HG03457 (cell line): Measurements from ENCODE around the gene PKHD1.

ENCODE experiments used
- ATAC-seq: cut with Tn5 transposase; IDR thresholded peaks from one replicate; pipeline ENCODE4 v1.9.1; 2021; ENCODE audit warnings: moderate number of reproducible peaks; ENCODE audit not compliant: unreplicated experiment

PKHD1 gene

DNA sequence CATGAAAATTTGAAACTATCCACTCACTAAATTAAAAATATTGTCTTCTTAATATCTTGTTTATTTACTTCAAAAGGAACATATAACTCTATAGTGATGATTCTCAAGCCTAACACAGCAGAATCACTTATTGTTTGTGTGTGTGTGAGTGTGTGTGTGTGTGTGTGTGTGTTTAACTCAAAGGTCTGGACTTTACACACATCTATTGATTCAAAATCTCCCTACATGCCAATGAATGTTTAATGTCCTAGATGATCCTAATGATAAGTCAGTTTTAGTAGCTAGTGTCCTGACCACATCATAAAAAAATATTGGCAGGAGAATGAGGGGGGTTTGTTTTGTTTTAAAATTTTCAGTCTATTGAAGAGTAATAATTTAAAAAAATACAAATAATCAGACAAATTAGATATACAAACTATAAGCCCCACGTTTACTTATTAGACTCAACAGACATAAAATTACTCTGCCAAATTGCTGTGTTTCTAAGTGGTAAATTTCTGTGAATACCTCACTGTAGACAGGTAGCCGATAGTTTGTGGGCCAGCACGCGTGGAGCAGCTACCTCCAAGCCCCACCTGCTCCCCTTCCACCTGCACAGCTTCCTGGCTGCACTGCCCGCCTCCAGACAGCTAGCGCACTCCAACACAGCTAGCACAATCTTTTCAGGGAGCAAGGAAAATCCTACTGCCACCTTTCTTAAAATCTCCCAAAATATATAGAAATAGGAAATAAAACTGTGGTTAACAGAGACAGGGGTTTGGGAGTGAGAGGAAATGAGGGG lies 349.6 kb downstream of the PKHD1 start:
- no peak for ATAC-seq

DNA sequence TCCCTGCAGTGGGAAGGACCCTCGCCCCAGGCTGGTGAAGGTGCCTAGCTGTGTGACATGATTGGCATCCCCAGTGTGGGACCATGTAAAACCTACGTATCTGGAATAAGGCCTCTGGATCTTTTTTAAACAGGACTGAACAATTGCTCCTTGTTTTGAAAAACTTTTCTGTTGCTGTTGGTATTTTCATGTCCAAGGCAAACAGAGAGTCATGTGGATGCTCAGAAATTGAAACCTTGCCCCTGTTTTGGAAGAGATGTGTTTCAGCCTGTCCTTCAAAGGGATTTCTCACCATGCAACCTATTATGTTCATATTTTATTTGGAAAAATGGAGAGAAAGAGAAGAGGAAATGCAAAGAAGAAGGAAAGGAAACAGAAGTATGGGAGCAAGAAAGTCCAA lies 362.3 kb downstream of the PKHD1 start:
- no peak for ATAC-seq

DNA sequence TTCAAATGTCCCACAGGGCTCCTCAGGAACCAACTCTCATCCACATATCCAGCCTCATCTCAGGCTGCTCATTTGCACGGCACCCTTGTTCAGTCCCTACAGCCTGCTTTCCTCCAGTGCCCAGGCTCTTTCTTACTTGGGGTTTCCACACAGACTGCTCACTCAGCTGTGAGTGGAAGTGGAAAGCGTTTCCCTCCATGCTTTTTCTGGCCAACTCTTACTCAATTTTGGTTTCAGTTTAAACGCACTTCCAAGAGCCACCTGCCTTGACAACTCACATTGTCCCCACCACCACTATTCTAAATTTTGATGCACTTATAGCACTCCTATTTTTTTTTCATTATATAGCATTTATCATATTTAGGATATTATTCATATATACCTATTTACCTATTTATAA lies 367.1 kb downstream of the PKHD1 start:
- ATAC-seq: no peak

DNA sequence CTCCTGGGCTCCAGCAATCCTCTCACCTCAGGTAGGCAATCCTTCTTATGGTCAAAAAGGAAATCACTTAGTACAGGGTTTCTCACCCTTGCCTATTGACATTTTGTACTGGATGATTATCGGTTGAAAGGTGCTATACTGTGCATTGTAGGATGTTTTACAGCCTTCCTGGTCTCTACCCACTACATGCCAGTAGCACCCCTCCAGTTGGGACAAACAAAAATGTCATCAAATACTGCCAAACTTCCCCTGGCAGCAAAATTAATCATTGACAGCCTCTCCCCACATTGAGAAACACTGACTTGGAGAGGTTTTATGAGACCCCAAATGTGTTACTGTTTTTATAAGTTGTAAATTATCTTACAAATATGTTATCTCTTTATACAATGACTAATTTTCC lies 368.1 kb downstream of the PKHD1 start:
- no peak for ATAC-seq

DNA sequence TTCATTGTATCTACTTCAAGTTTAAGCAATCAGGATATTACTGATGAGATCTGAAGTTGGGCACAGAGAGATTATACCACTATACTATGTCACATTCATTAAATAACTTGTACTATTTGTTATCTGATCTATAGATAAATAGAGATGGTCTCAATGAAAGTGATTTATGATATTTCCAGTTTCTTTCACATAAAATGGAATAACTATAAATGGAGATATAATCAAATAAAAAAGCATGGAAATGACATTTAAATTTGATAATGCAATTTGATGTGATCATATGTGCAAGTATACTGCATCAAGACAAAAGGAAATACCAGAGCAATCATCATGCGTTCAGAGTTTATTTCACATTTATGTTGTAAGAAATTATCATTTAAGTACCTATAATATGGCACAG lies 368.9 kb downstream of the PKHD1 start:
- no peak for ATAC-seq

DNA sequence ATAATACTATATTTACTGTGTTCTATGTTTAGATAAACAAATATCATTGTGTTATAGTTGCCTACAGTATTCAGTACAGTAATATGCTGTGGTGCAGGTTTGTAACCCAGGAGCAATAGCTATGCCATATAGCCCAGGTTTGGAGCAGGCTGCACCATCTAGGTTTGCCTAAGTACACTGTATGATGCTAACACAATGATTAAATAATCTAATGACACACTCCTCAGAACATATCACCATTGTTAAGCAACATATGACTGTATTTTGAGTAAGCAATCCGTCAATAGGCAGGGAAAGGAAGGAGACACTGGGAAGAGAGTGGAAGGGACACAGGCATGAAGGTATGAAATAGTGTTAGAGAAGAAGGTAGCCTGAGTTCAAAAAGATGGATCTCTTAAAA lies 369.9 kb downstream of the PKHD1 start:
- no peak for ATAC-seq

DNA sequence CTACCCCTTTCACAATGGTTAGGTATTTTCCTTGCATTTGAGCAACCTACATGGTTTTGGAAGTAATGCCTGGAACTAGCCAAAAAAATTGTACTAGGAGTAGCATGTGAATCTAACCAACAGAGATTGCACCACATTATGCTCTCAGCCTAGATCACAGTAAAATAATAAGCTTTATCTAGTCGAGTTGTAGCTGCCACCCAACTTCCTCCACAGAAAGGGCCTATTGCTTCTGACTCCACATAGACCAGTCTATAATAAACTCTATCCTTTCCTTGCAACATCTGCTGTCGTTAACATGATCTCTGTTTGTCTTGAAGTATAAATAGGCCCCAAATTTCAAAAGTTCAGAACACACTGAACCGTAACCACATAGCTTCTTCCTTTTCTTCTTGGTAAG lies 375.5 kb downstream of the PKHD1 start:
- no peak for ATAC-seq

DNA sequence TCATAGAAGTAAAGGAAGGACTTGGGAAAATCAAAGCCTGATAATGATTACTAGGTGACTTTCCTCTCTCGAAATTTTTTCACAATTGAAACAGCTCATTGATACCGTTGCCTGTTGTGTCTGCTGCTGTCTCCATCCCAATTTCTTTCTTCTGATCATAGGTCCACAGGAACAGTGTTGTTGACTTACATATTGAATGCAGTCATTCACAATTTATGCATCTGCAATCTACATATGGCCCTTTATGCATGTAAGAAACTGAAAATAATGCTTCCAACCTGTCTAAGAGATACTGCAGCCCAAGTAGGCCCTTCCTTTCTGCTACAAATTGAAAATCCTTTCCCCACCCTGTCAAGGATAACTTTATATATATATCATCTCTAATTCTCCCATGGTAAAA lies 381.3 kb downstream of the PKHD1 start:
- no peak for ATAC-seq

DNA sequence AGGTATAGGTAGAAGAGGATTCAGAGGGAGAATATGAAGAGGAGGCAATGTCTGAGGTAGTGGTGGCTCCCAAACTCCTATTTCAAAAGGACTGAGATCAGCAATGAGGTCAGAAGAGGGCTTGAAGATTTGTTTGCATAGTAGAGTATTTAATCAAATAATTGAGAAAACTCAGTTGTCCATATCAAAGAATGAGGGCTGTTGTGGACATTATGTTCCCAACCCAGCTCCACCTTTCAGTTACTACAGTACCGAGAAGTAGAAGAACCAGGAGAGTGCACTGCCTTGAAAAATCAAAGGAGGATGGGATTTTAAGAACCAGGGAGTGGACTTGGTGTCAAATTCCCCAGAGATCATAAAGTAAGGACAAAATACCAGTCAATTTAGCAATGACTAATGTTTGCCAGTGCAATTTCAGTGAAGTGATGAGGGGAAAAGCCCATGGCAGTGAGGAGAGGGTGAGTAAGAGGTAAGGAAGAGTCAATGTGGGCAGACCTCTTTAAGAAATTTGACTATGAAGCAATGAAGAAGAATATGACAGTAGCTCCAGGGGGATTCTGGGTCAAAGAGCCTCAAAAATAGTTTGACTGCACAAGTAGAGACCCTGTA lies 382.4 kb downstream of the PKHD1 start:
- ATAC-seq: no peak

DNA sequence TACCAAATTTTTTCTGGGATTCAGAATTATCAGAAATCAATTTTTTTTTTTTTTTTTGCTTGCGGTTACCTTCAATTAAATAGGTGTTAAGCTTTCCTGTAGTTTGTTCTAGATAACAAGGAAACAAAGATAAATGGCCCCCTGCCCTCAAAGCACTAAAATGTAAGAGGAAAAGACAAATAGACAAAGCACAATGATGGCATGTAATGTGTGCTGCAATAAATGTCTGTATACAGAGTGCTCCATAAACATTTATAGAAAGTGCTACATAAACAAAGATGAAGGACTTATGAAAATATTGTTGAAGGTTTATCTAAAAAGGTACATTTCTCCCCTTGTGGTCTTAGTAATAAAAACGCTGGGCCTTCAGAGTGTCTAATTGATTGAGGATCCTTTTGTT lies 384.6 kb downstream of the PKHD1 start:
- no peak for ATAC-seq

DNA sequence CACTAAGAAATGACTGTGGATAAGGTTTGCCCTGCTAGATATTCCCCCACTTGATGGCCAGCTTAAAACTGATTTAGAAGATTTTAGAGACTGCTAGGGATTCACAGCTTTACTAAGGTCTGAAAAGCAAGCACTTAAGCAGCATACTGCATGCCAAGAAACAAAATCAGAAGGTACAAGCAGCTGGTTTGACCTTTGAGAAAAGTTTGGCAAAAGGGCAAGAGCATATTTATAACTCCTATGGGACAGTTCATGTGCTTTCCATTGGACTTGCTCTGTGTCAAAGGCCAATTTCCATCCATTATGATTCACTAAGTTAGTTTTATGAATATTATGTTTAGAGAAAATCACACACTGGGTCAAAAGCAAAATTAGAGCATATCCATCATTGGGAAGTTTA lies 402.8 kb downstream of the PKHD1 start:
- ATAC-seq: no peak

DNA sequence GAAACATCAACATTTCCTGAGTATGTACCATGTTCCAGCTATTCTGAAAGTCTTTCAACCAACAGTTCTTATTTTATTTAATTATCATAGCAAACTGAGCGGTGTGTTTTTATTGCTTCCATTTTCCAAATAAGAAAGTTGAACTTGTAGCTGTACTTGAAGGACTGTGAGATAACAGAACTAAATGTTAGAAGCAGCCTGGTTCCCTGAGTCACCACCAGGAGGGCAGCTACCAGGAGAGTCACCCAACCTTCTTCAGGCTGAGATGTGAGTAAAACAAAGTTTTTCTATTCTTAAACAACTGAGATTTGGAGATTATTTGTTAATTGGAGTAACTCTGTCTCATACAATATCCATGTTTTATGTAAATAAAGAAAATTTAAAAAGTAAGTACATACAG lies 403.4 kb downstream of the PKHD1 start:
- ATAC-seq: no peak

DNA sequence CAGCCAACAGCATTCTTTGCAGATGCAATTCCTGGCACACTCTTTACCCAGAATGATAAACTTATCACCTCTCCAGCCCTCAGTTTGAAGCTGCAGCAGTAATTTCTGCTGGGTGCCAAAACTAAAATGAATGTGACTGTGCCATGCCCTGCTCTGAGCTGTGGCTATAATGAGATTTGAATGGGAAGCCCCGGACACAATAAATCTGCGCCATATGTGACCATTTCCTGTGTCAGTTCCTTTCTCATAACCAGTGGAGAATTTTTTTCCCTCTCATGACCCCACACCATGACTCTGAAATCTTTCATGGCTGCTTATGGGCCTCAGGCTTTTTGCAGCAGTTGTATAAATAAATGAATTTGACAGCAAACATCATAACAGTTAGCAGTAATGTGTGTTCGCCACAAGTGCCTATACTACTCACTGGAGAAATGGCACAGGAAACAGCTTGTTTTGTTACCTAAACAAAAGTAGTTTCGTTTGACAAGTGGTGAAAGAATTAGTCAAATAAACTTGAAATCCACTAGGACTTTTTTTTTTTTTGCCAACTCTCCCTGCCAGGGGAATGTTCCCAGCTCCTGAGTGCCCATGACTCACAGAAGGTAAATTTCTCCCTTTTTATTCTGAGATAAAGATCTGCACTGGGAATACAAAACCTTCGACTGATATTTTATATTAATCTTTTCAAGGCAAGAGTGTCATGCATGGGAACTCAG lies 408.4 kb downstream of the PKHD1 start:
- peak; percentile 89 for ATAC-seq

DNA sequence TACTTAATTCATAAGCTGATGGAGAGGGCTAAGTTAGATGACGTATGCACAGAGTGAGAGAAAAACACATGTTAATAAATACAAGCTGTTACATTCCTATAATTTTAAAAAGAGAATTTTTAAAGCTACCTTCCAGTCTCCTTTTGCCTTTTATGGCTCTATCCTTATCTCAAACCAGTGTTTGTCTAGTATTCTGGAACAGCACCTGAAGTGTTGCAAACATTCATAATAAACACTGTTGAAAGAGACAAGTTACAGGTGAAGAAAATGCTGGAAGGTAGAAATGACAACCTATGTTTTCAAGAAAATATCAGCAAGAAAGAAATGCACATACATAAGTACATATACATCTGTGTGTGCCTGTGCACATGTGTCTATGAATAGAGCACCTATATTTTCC lies 409.1 kb downstream of the PKHD1 start:
- no peak for ATAC-seq

DNA sequence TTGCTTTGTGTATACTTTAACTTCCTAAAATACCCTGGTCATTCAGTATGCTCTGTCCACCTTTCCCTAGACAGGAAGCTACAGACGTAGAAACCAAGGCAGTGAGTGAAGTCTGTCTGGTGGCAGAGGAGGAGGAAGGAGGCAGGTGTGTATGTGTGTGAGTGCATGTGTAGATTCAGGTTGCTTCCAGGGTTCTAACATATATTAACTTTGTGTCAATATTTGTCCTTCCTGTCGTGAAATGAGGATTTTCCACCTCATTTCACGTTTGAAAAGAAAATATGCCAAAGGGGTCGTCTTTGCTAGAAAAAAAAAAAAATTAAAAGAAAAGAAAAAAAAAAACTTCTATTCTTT lies 411.5 kb downstream of the PKHD1 start:
- no peak for ATAC-seq

DNA sequence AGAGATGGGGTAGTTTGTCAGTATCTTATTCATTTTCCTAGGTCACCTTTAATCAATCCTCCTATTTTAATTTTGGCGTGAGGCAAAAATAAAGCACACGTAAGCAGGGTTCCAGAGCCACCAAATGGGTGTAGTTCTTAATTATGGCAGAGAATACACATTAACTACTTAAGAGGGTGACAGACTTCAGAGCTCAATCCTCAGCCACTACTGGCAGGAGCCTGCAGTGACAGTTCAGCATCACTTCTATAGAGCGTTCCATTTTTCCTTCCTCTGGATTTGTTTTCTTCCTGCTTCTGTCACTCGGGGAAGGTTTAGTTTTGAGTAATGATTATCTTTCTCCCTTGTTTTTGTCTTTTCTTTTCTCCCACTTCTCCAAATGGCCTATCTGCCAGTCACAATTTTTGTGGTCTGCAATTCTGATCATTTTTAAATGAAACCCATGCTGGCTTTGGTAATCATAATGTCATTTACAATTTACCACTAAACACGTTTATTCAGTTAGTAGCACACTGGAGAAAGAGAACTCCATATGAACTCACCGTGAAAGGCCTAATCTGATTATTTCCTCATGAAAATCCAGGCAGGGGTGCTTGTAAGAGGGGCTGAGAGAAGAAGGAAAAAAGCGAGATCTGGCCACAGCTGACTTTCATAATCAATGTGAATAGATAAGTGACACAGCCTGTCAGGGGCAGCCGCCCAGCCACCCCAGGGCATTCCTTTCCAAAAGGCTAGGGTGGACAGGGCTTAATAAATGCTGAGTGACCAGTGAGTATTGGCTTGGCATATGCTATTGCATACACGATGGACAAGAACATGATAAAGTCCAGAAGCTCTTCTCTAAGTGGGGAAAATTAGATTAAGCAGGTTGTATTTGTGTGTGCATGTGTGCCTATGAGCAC lies 412.1 kb downstream of the PKHD1 start:
- no peak for ATAC-seq

DNA sequence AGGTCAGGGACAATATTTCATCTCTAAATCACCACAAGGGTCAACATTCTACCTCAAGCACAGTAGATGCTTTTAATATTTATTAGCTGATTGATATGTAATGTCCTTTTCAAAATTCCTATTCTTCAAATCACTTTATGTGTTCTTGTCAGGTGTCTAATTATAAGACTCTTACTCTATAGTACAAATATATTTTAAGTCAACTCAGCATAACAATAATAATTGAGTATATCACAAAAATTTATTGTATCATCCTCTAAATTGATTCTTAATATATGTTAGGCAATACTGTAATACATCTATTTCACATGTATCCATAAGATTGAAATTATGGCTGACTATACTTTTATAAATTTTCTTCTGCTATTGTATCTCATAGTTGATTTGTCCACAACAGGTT lies 423.9 kb downstream of the PKHD1 start:
- ATAC-seq: no peak

DNA sequence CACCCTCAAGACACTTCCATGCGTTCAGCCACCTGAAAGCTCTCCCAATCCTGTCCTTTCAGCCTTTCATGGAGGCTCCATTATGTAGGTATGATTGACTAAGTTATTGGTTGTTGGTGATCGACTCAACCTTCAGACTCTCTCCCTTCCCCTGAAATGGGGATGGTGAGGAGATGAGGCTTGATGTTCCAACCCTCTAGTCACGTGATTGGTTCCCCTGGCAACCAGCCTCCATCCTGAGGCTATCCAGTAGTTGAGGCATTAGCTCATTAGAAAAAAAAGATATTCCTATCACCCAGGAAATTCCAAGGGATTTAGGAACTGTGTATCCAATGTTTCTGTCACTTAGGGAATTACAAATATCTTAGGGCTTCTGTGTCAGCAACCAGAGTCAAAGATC lies 426.6 kb downstream of the PKHD1 start:
- no peak for ATAC-seq

DNA sequence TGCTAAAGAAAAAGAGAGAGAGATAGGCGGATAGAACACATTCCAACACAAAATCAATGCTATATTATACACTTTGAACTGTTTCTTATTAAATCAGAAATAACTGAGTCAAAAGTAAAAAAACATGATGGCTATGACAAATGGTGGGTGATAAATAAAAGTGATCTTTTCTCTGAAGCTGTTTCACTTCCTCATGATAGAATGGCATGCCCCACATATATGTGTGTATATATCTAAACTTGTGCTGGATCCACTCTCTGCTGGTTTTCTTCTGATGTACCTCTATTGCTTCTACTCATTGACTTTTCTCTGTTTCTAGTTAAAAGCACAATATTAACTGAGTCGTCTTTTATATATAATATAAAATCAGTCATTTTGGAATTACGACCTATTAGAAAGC lies 429.9 kb downstream of the PKHD1 start:
- ATAC-seq: no peak

DNA sequence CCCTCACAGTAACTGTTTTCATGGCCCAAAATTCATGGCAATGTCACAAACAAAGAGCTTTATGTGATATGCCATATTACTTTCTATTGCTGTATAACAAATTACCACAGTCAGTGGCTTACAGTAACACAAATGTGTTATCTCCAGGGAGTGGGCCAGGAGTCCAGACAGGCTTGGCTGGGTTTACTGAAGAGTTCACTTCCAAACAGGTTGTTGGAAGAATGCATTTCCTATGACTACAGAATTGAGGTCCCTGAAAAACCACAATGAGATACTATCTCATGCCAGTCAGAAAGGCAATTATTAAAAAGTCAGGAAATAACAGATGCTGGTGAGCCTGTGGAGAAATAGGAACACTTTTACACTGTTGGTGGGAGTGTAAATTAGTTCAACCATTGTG lies 431.9 kb downstream of the PKHD1 start:
- ATAC-seq: no peak

DNA sequence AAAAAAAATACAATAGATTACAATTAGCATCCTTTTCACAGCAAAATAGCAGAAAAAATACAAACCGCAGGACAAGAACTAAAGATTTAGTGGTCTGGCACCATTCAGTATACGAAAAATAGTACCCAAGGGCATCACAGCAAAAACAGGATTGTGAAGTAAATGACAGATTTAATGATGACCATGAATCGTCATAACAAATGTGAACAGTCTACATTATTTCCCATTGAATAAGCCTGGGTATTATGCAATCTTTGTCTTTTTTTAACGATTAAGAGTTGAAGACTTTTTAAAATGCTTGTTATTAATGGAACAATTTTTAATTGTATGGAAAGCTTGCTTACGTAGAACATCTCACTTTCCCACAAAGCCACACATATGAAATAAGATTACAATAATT lies 432.8 kb downstream of the PKHD1 start:
- no peak for ATAC-seq
